ENCODE data around the gene NLRC5.

GRCh38 chr16:57067347-57067746, 78.0 kb downstream of the NLRC5 start:
- TF ChIP-seq CTCF (IDR thresholded peaks at IDR 0.05; ENCODE audit: extremely low read depth in 1 of 2, insufficient read depth in 1 of 2, low read depth in 1 of 2, low read length in 2 of 2): no peak
- TF ChIP-seq POLR2A (IDR thresholded peaks at IDR 0.05; ENCODE audit: low read depth, low read length): no peak
- no peak for TF ChIP-seq EZH2 (IDR thresholded peaks at IDR 0.05; ENCODE audit: borderline replicate concordance, low read depth, low read length, severe bottlenecking)
- TF ChIP-seq POLR2AphosphoS5 (IDR thresholded peaks at IDR 0.05; ENCODE audit: insufficient read depth, low read depth, low read length): no peak
- TF ChIP-seq GATA2 (IDR thresholded peaks at IDR 0.05; ENCODE audit: insufficient read depth, insufficient read length, low read depth, low read length): no peak

Data from endothelial cell of umbilical vein (primary cell).